K562 (cell line): ENCODE measurements around the gene APC2. TPM values are rescaled to one million over a fixed set of nuclear protein-coding genes. Genes with fewer than 3 reads are reported as not detected.

Experiments
- ATAC-seq: fragments of 200-7000 bp; cut with Tn5 transposase; 3 replicates; pipeline ENCODE4 v1.9.1; 2020; ENCODE audit warnings: moderate library complexity
- BruUV-seq: library from RNA; stranded (reverse); fragments of 400-500 nt; replicated peaks from 2 replicates; lab custom pipeline; 2021; lab: Mats Ljungman, UMichigan
- CTCF ChIA-PET: fragments of 300-600 bp; formaldehyde crosslinking; extraction: SDS; loops from one replicate; lab custom pipeline; 2021; ENCODE audit warnings: low intra/inter-chr PET ratio; lab: Yijun Ruan, JAX
- POLR2A ChIA-PET: fragments of 300-600, 350-650 bp; sonication (Branson Sonifier 250); formaldehyde crosslinking; extraction: SDS; loops from one replicate; lab custom pipeline; 2021; ENCODE audit warnings: antibody characterized with exemption, inconsistent platforms; lab: Yijun Ruan, JAX
- DNase-seq, 4 experiments: peaks; one replicate each; pipeline versions ENCODE4 v3.0.0 to v3.0.0-alpha.2; 2011 to 2018; ENCODE audit warnings: low spot score in 3 of 4, mixed read lengths in 3 of 4; ENCODE audit errors: extremely low read depth in 1 of 4
- FAIRE-seq: peaks from 2 replicates; lab custom pipeline; 2011; peaks lifted over from hg19 to GRCh38; lab: Jason Lieb, UNC
- H2AFZ ChIP-seq: 2 replicates; pipeline ENCODE4 v1.6.0; 2011; ENCODE audit warnings: low read depth, low read length, control low read depth, inconsistent platforms
- H3K27ac ChIP-seq: fragments of 200-600 bp; 3 replicates; pipeline ENCODE4 v1.8.0; 2011; ENCODE audit warnings: low read depth, mild to moderate bottlenecking, control low read depth, inconsistent platforms, low read length, moderate library complexity, mixed read lengths; ENCODE audit errors: extremely low read depth
- H3K27me3 ChIP-seq, 2 experiments: fragments of 300-600 bp in 1 of 2; 2 replicates in 1 of 2; 3 replicates in 1 of 2; pipeline versions ENCODE4 v1.6.0 to v1.8.0; 2011; ENCODE audit warnings: inconsistent platforms in 2 of 2, low read length in 2 of 2, mild to moderate bottlenecking in 1 of 2, mixed read lengths in 1 of 2, moderate library complexity in 1 of 2; ENCODE audit not compliant: control insufficient read depth in 2 of 2, insufficient read depth in 2 of 2
- H3K36me3 ChIP-seq: fragments of 300-600 bp; 3 replicates; pipeline ENCODE4 v1.8.0; 2011; ENCODE audit warnings: mild to moderate bottlenecking, low read length, inconsistent platforms; ENCODE audit not compliant: control insufficient read depth, insufficient read depth
- H3K4me1 ChIP-seq, 2 experiments: fragments of 200-600 bp in 1 of 2; replicated peaks in 1 of 2; 2 replicates in 1 of 2; 3 replicates in 1 of 2; pipeline versions ENCODE4 v1.5.1 to v1.8.0; 2011; ENCODE audit warnings: inconsistent platforms in 2 of 2, low read length in 2 of 2, mild to moderate bottlenecking in 1 of 2, mixed read lengths in 1 of 2, moderate library complexity in 1 of 2; ENCODE audit not compliant: control insufficient read depth in 2 of 2, insufficient read depth in 2 of 2
- H3K4me2 ChIP-seq: 2 replicates; pipeline ENCODE4 v1.6.1; 2011; ENCODE audit warnings: low read length, control low read depth, inconsistent platforms, mixed read lengths; ENCODE audit not compliant: insufficient read depth
- H3K4me3 ChIP-seq: fragments of 200-600 bp; sonication (generic), shearing (Covaris generic); 2 replicates; pipeline ENCODE4 v1.5.1; 2016; ENCODE audit warnings: control low read depth, inconsistent platforms
- H3K79me2 ChIP-seq: fragments of 200-600 bp; 3 replicates; pipeline ENCODE4 v1.8.0; 2011; ENCODE audit warnings: low read length, inconsistent platforms; ENCODE audit not compliant: control insufficient read depth, insufficient read depth
- H3K9ac ChIP-seq, 2 experiments: 2 replicates each; pipeline versions ENCODE4 v1.6.0 to v1.6.1; 2011; ENCODE audit warnings: low read depth in 2 of 2, low read length in 2 of 2, control low read depth in 1 of 2, inconsistent platforms in 1 of 2, mild to moderate bottlenecking in 1 of 2, mixed read lengths in 1 of 2; ENCODE audit not compliant: insufficient read depth in 1 of 2
- H3K9me1 ChIP-seq: one replicate; pipeline ENCODE4 v1.6.0; 2011; ENCODE audit warnings: inconsistent platforms, mild to moderate bottlenecking, low read length, moderate library complexity; ENCODE audit not compliant: control insufficient read depth, insufficient read depth
- H3K9me3 ChIP-seq: replicated peaks from 2 replicates; pipeline ENCODE4 v1.5.1; 2011; ENCODE audit warnings: low read depth, low read length, inconsistent platforms; ENCODE audit not compliant: control insufficient read depth, insufficient read depth
- H4K20me1 ChIP-seq: replicated peaks from 2 replicates; pipeline ENCODE4 v1.6.1; 2011; ENCODE audit warnings: low read length, inconsistent platforms, mixed read lengths; ENCODE audit not compliant: control insufficient read depth, insufficient read depth
- ELF2 ChIP-seq: fragments of 250-450 bp; sonication (Bioruptor Pico); IDR thresholded peaks from 2 replicates; pipeline ENCODE4 v1.5.0; 2021; ENCODE audit warnings: mild to moderate bottlenecking
- LARP7 ChIP-seq: fragments of 450-650 bp; IDR thresholded peaks from 2 replicates; pipeline ENCODE4 v1.6.1; 2016
- MAFF ChIP-seq: IDR thresholded peaks from 2 replicates; pipeline ENCODE4 v1.6.1; 2012; ENCODE audit warnings: low read length, improper control_type of control experiment
- MAFK ChIP-seq: IDR thresholded peaks from 2 replicates; pipeline ENCODE4 v1.6.1; 2011; ENCODE audit warnings: low read length, improper control_type of control experiment
- RAD51 ChIP-seq: fragments of 450-650 bp; IDR thresholded peaks from 2 replicates; pipeline ENCODE4 v1.7.1; 2016; ENCODE audit warnings: low read depth, mild to moderate bottlenecking, borderline replicate concordance
- RBM25 ChIP-seq: fragments of 200-400 bp; formaldehyde crosslinking; IDR thresholded peaks from 2 replicates; pipeline ENCODE4 v1.6.1; 2018; ENCODE audit warnings: low read length, low read depth, moderate library complexity; ENCODE audit not compliant: severe bottlenecking
- RBM34 ChIP-seq: fragments of 200-400 bp; formaldehyde crosslinking; IDR thresholded peaks from 2 replicates; pipeline ENCODE4 v1.6.1; 2018; ENCODE audit warnings: low read length, borderline replicate concordance; ENCODE audit not compliant: insufficient read depth
- STAT5A ChIP-seq: IDR thresholded peaks from 2 replicates; pipeline ENCODE4 v1.6.1; 2012; ENCODE audit warnings: low read length, inconsistent platforms, borderline replicate concordance
- ZBTB33 ChIP-seq: sonication (generic); formaldehyde crosslinking; IDR thresholded peaks from 2 replicates; pipeline ENCODE4 v1.8.1; 2023; ENCODE audit warnings: mild to moderate bottlenecking, missing genetic modification reagents
- ZC3H11A ChIP-seq: IDR thresholded peaks from 2 replicates; pipeline ENCODE4 v1.6.1; 2012; ENCODE audit warnings: low read depth, low read length, improper control_type of control experiment
- ZNF121 ChIP-seq: sonication (generic); formaldehyde crosslinking; conservative IDR thresholded peaks from 2 replicates; pipeline ENCODE4 v1.8.0; 2022; ENCODE audit warnings: missing genetic modification reagents
- ZNF449 ChIP-seq: fragments of 250-450 bp; sonication (Bioruptor Pico); IDR thresholded peaks from 2 replicates; pipeline ENCODE4 v1.8.0; 2022; ENCODE audit warnings: moderate library complexity, mild to moderate bottlenecking, inconsistent platforms
- ZNF584 ChIP-seq: fragments of 200-800 bp; sonication (Bioruptor generic); IDR thresholded peaks from 2 replicates; pipeline ENCODE4 v1.6.1; 2016; ENCODE audit warnings: low read depth, mild to moderate bottlenecking, missing genetic modification characterization, missing compliant biosample characterization
- WGBS: fragments of 100-300 bp; shearing (Covaris generic); methylation state at CpG from one replicate; pipeline ENCODE4 v1.1.6; 2016; ENCODE audit warnings: low coverage, mixed read lengths; ENCODE audit not compliant: insufficient coverage; ENCODE audit errors: missing lambda C conversion rate; 5-methylcytosine and 5-hydroxymethylcytosine counted together
- in situ Hi-C: fragments of 300-500 bp; cut with MboI; formaldehyde crosslinking; loops from 4 replicates; pipeline ENCODE4 v1.15.0; 2018; ENCODE audit warnings: inconsistent platforms, mixed read lengths
- intact Hi-C: fragments of 100-400 bp; cut with micrococcal nuclease; formaldehyde crosslinking; loops from 2 replicates; pipeline ENCODE4 v1.14.2; 2022
- polyA plus RNA-seq, 8 experiments: library from polyadenylated mRNA; depleted of rRNA in 4 of 8; stranded (reverse) in 5 of 8; unstranded in 3 of 8; fragments of >200 nt; fragmentation: Nextera tagmentation in 2 of 8; fragmentation: Illumina TruSeq in 1 of 8; extraction: Ambion mirVana in 2 of 8; extraction: Trizol in 1 of 8; gene quantifications; 2 replicates each; pipeline versions ENCODE4 v1.2.1 to v1.2.3, GENCODE V29; 2011 to 2014; ENCODE audit warnings: inconsistent platforms in 1 of 8, missing spikeins in 1 of 8
- total RNA-seq, 7 experiments: library from RNA; depleted of rRNA in 6 of 7; stranded (reverse); fragments of >200 nt in 6 of 7; fragmentation: Illumina TruSeq in 2 of 7; extraction: Trizol in 2 of 7; gene quantifications; 2 replicates each; pipeline versions ENCODE4 v1.2.1 to v1.2.3, GENCODE V29; 2011 to 2021; ENCODE audit warnings: low replicate concordance in 1 of 7

Gene APC2
- total and polyA plus RNA-seq, 9 of the 15 experiments (the other 6 are each of a cell fraction or from before 2014, with no cell fraction given), result 0.01 to 0.40 (median 0.05) TPM; not detected in 3

GRCh38 chr19:1435378-1435989 lies 14.4 kb upstream of the APC2 start (continued):
- TF ChIP-seq RAD51, result peak; percentile 30; the same call in 1 of the 2 replicates
- TF ChIP-seq, all 486 proteins: peak for 20

GRCh38 chr19:1437609-1438008 lies 12.3 kb upstream of the APC2 start:
- peak overlapping the region; percentile 90 for H3K27ac ChIP-seq
- no peak for FAIRE-seq

More at GRCh38 chr19:1437609-1438008, 12.3 kb upstream of the APC2 start:
- ChIA-PET CTCF (interaction anchor here (0.6 kb wide), 1 partner anchor 685 kb away, joined by 4 read pairs; no protein-coding TSS in a partner anchor), POLR2A (interaction anchor here (0.6 to 1.8 kb wide), 7 partner anchors 9 to 353 kb away, joined by 3 to 5 read pairs (median 3); partner anchors contain the start of gene CIRBP)
- Histone ChIP-seq H3K36me3 (peaks cover 68% of the 10 kb centered on the region), H2AFZ (peak overlapping the region; percentile 85), H3K79me2 (peaks cover 52% of the 10 kb centered on the region), H3K9me3 (no peaks in the 10 kb centered on the region), H3K27me3 (no peaks in the 10 kb centered on the region), H3K9me1 (no peaks in the 10 kb centered on the region), H4K20me1 (peaks cover 37% of the 10 kb centered on the region), H3K4me3 (peak overlapping the region; percentile 70; the same call in 1 of the 2 replicates), H3K9ac (peak overlapping the region; percentile 40 to 100; a peak in 3 of 4 replicates), H3K4me2 (peak overlapping the region; percentile 97), H3K4me1 (peaks cover 36 to 88% of the 10 kb centered on the region in 2 experiments; a peak in 4 of 5 replicates)
- WGBS, result 35% methylated on average over 8 of the region's 8 CpGs
- in situ Hi-C loops (no loop called here), intact Hi-C loops (no loop called here)
- DNase-seq (no peak), ATAC-seq (no peak)
- TF ChIP-seq LARP7 (no peak), STAT5A (no peak), MAFF (no peak), RBM25 (no peak), ELF2 (CRISPR knock-in tag) (no peak), ZNF449 (CRISPR knock-in tag) (no peak), ZNF584 (CRISPR knock-in tag) (no peak), RBM34 (no peak), ZC3H11A (peak; percentile 10; the same call in 1 of the 2 replicates), ZBTB33 (peak; percentile 6; the same call in 1 of the 2 replicates), ZNF121 (CRISPR knock-in tag) (peak; percentile 13; the same call in 1 of the 2 replicates), MAFK (no peak)
- BruUV-seq, result no TSS peak
